DND-41 (cell line): ENCODE results near the gene HACD4.

Experiments used
- EZH2 ChIP-seq: IDR thresholded peaks from 3 replicates; pipeline ENCODE4 v1.6.1; 2012; ENCODE audit warnings: borderline replicate concordance, low read depth, mild to moderate bottlenecking, moderate library complexity, low read length, inconsistent platforms; ENCODE audit not compliant: severe bottlenecking
- TF ChIP-seq, protein P1 (sequence below): IDR thresholded peaks from 2 replicates; pipeline ENCODE4 v1.5.1; 2012; ENCODE audit warnings: borderline replicate concordance, low read length, moderate library complexity, mild to moderate bottlenecking; ENCODE audit not compliant: poor library complexity, severe bottlenecking; ENCODE audit errors: extremely low read depth

DNA sequence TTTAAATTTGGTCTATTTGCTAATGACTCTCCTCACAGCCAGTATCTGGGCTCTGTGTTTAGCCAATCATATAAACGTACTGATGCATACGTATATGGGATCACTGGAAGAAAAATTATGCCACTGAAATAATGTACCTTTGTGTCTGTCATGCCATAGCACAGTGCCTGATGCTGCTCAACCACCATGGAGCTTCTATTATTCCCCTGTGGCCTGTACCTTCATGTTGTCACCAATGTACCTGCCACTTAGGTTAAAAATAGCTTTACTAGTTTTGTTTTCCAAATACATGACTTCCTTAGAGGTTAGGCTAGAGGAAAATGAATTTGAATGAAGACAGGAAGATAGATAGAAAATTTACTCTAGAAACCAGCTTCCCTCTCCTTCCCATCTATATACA, 34.6 kb downstream of the HACD4 start:
- TF ChIP-seq, protein P1, sequence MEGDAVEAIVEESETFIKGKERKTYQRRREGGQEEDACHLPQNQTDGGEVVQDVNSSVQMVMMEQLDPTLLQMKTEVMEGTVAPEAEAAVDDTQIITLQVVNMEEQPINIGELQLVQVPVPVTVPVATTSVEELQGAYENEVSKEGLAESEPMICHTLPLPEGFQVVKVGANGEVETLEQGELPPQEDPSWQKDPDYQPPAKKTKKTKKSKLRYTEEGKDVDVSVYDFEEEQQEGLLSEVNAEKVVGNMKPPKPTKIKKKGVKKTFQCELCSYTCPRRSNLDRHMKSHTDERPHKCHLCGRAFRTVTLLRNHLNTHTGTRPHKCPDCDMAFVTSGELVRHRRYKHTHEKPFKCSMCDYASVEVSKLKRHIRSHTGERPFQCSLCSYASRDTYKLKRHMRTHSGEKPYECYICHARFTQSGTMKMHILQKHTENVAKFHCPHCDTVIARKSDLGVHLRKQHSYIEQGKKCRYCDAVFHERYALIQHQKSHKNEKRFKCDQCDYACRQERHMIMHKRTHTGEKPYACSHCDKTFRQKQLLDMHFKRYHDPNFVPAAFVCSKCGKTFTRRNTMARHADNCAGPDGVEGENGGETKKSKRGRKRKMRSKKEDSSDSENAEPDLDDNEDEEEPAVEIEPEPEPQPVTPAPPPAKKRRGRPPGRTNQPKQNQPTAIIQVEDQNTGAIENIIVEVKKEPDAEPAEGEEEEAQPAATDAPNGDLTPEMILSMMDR: no peak
- TF ChIP-seq EZH2: no peak
